Subcutaneous abdominal adipose tissue (tissue), 5 donors: Measurements from ENCODE around the gene IL1RAPL2.

Experiments used
- H3K27ac ChIP-seq: one replicate; pipeline ENCODE4 v1.7.0; 2013; ENCODE audit warnings: low read depth, mild to moderate bottlenecking, inconsistent platforms, low read length, moderate library complexity
- H3K27me3 ChIP-seq, 5 donors: one replicate each; pipeline ENCODE4 v1.7.0; 2013; ENCODE audit warnings: low read length in 5 of 5, inconsistent platforms in 1 of 5; ENCODE audit not compliant: control insufficient read depth in 5 of 5, insufficient read depth in 4 of 5
- H3K36me3 ChIP-seq, 5 donors: one replicate each; pipeline ENCODE4 v1.7.0; 2013; ENCODE audit warnings: low read length in 5 of 5; ENCODE audit not compliant: control insufficient read depth in 5 of 5, insufficient read depth in 5 of 5
- H3K4me1 ChIP-seq, 5 donors: one replicate each; pipeline ENCODE4 v1.7.0; 2013; ENCODE audit warnings: low read length in 5 of 5, mild to moderate bottlenecking in 3 of 5, moderate library complexity in 1 of 5; ENCODE audit not compliant: control insufficient read depth in 5 of 5, insufficient read depth in 5 of 5
- H3K4me3 ChIP-seq, 5 donors: one replicate each; pipeline ENCODE4 v1.7.0; 2013; ENCODE audit warnings: low read length in 5 of 5, low read depth in 1 of 5
- H3K9ac ChIP-seq, 5 donors: one replicate each; pipeline ENCODE4 v1.7.0; 2013; ENCODE audit warnings: low read length in 5 of 5, mild to moderate bottlenecking in 4 of 5, moderate library complexity in 3 of 5
- H3K9me3 ChIP-seq, 5 donors: one replicate each; pipeline ENCODE4 v1.7.0; 2013; ENCODE audit warnings: low read length in 5 of 5; ENCODE audit not compliant: control insufficient read depth in 5 of 5
- donor health status: healthy.
- donor health status: healthy.
- donor health status: healthy.
- donor health status: healthy.
- donor health status: healthy.

The IL1RAPL2 gene

DNA sequence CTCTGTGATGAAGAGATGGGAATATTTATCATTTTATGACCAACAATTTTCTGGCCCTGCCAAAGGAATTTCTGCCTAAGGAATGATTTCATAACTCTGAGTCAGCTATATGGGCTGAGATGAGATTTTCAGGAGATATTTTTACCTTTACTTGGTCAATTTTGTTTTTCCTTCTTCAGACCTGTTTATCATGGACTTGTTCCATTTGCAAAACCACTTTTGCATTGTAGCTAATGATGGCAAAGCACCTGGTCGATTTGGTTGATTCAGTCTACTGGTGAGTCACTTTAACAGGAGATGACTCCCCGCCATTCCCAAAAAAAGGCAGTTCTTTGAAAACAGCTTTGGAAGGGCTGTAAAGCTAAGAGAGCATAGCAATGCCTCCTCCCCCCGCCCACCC lies 601.2 kb downstream of the IL1RAPL2 start:
- Histone ChIP-seq H3K9me3 (no peaks in the 10 kb centered on the region), H3K4me1 (no peaks in the 10 kb centered on the region), H3K9ac (no peak overlapping the region), H3K27me3 (peaks cover 0 to 19% (median 3%) of the 10 kb centered on the region in 5 donors), H3K4me3 (no peak overlapping the region), H3K27ac (no peak overlapping the region), H3K36me3 (no peaks in the 10 kb centered on the region)

DNA sequence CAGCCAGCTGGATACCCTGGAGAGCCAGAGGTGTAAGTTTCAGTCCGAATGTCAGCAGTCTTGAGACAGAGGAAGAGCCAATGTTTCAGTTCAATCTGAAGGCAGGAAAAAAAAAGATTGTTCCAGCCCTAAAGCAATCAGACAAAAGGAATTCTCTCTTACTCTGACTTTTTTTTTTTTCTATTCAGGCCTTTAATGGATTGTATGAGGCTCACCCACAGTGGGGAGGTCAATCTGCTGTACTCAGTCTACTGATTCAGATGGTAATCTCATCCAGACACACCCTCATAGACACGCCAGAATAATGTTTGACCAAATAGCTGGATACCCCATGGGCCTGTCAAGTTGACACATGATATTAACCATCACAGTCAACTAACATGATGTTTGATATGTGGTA lies 602.6 kb downstream of the IL1RAPL2 start:
- no peak overlapping the region for H3K4me3 ChIP-seq
- no peak overlapping the region for H3K9ac ChIP-seq
- no peak overlapping the region for H3K27ac ChIP-seq
- H3K27me3 ChIP-seq, result peaks cover 0 to 17% (median 3%) of the 10 kb centered on the region in 5 donors
- no peaks in the 10 kb centered on the region for H3K36me3 ChIP-seq
- H3K9me3 ChIP-seq, result no peaks in the 10 kb centered on the region
- no peaks in the 10 kb centered on the region for H3K4me1 ChIP-seq

DNA sequence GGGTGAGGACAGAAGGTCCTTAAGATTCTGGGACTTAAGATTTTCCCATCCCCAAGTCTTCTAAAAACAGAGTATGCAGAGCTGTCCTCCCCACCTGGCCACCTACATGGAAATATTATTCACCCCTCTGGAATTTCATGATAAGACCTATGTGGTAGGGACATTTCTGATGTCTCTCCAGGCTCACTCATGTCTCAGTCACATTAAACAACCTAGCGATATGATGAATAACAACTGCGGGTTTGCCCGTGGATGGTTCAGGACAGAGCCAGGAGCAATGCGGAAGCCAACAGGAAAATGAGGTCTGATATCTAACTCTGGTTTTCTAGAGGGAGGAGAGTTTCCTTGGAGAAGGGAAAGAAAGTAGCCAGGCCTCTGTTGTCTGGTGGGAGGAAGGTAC lies 607.1 kb downstream of the IL1RAPL2 start:
- no peak overlapping the region for H3K4me3 ChIP-seq
- H3K4me1 ChIP-seq, result no peaks in the 10 kb centered on the region
- peaks cover 0 to 17% (median 4%) of the 10 kb centered on the region in 5 donors for H3K27me3 ChIP-seq
- no peaks in the 10 kb centered on the region for H3K36me3 ChIP-seq
- no peaks in the 10 kb centered on the region for H3K9me3 ChIP-seq
- no peak overlapping the region for H3K9ac ChIP-seq
- no peak overlapping the region for H3K27ac ChIP-seq

DNA sequence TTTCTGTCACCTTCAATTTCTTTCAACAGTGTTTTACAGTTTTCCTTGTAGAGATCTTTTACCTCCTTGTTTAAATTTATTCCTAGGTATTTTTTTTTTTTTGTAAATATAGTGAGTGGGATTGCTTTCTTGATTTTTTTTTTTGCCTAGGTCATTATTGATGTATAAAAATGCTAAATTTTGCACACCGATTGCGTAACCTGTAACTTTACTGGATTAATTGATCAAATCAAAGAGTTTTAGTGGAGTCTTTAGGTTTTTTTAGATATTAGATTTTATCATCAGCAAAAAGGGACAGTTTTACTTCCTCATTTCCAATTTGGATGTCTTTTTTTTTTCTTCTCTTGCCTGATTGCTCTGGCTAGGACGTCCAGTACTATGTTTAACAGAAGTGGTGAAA lies 613.6 kb downstream of the IL1RAPL2 start:
- H3K9me3 ChIP-seq, result peaks cover 0 to 12% (median 10%) of the 10 kb centered on the region in 5 donors

DNA sequence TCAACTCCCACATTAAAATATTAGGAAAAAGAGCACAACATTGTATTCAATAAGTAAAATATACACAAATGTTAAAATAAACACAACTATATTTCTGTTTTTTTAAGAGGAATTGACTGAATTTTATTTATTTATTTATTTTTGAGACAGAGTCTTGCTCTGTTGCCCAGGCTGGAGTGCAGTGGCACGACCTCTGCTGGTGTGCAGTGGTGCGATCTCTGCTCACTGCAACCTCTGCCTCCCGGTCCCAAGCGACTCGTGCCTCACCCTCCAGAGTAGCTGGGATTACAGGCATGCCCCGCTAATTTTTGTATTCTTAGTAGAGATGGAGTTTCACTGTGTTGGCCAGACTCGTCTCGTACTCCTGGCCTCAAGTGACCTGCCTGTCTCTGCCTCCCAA lies 623.1 kb downstream of the IL1RAPL2 start:
- H3K36me3 ChIP-seq, result no peaks in the 10 kb centered on the region
- H3K27ac ChIP-seq, result no peak overlapping the region
- H3K9me3 ChIP-seq, result no peaks in the 10 kb centered on the region
- no peaks in the 10 kb centered on the region for H3K4me1 ChIP-seq
- no peak overlapping the region for H3K9ac ChIP-seq
- peaks cover 0 to 14% (median 5%) of the 10 kb centered on the region in 5 donors for H3K27me3 ChIP-seq
- no peak overlapping the region for H3K4me3 ChIP-seq

More for the DNA sequence above, 613.6 kb downstream of the IL1RAPL2 start:
- H3K4me1 ChIP-seq, result no peaks in the 10 kb centered on the region
- peaks cover 0 to 16% (median 6%) of the 10 kb centered on the region in 5 donors for H3K27me3 ChIP-seq
- no peak overlapping the region for H3K4me3 ChIP-seq
- no peak overlapping the region for H3K9ac ChIP-seq
- no peaks in the 10 kb centered on the region for H3K36me3 ChIP-seq
- no peak overlapping the region for H3K27ac ChIP-seq

DNA sequence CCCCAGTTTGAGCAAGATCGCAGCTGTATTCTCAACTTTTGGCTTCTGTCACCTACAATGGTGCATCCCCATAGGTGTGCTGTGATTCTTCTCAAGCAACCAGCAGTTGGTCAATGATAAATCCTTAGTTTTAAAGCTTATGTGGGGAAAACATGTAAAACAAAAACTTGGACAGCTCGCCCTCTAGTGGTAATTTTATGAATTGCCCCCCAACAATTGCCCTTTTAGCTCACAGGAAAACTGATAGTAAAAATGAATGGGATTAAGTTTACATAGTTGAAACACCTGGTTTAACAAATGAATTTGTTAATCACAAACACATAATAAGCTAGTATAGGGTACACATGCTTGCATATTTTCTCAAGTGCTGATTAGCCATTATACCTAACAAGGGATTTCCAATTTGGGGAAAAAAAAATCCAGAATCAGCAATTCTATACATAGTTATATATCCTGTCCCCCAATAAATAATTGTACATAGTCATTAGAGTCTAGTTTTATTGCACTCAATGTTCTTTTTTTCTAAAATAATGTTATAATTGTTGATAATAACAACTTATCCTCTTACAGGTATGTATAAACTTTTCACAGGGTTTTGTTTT lies 624.4 kb downstream of the IL1RAPL2 start:
- Histone ChIP-seq H3K9ac (no peak overlapping the region), H3K27me3 (peaks cover 0 to 16% (median 5%) of the 10 kb centered on the region in 5 donors), H3K36me3 (no peaks in the 10 kb centered on the region), H3K27ac (no peak overlapping the region), H3K4me3 (no peak overlapping the region), H3K9me3 (no peaks in the 10 kb centered on the region), H3K4me1 (no peaks in the 10 kb centered on the region)

DNA sequence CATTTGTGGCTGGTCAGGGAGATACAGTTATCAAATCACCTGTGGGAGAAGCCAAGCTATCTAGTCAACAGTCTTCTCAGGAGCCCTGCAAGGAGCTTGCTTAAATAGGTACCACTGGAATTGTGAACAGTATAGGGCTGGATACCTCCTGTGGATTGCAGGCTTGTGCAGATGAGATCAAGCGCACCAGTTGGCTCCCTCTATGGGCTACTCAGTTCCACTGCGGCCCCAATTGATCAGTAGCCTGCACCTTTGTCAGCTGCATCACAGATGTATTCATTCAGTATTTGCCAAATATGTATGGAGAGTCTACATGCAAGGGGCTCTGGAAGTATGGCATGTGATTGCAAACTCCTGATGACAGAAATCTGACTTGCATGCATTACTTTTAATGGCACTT lies 625.9 kb downstream of the IL1RAPL2 start:
- H3K9me3 ChIP-seq, result no peaks in the 10 kb centered on the region

DNA sequence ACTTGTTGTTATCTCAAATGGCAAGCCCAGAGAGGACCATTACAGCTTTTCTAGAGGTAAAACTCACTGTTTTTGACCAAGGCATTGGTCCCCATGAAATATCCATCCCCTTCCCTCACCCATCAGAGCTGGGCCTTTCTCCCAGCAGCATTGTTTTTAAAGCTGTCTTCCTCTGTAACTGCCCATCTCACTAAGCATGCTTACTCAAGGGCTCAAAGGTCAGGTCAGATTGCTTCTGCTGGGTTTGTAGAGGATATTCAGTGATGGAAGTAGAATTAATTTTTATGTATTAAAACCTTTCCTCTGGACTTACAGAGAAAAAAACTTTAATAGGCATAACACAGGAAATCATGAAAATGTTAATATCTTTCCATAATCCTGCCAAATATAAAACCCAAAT lies 643.4 kb downstream of the IL1RAPL2 start:
- H3K9me3 ChIP-seq, result no peaks in the 10 kb centered on the region

More for the DNA sequence above, 625.9 kb downstream of the IL1RAPL2 start:
- no peak overlapping the region for H3K27ac ChIP-seq
- H3K27me3 ChIP-seq, result peaks cover 0 to 9% (median 4%) of the 10 kb centered on the region in 5 donors
- H3K36me3 ChIP-seq, result no peaks in the 10 kb centered on the region
- H3K4me1 ChIP-seq, result no peaks in the 10 kb centered on the region
- H3K9ac ChIP-seq, result no peak overlapping the region
- H3K4me3 ChIP-seq, result no peak overlapping the region

DNA sequence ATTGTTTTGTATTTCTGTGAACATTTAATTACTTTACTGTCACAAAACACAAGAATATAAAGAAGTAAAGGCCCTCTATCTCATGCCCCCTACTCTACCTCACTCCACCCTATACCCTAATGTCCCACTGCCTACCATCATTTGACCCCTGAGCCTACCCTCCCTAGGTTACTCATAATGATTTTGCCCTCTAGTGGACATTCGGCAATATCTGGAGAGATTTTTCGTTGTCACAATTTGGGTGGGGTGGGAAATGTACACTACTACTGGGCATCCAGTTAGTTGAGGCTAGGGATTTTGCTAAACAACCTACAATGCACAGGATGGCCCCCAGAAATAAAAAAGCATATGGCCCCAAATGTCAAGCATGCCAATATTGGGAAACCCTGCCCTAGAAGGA lies 644.3 kb downstream of the IL1RAPL2 start:
- Histone ChIP-seq H3K27ac (no peak overlapping the region), H3K4me3 (no peak overlapping the region), H3K9me3 (no peaks in the 10 kb centered on the region), H3K36me3 (no peaks in the 10 kb centered on the region), H3K27me3 (peaks cover 0 to 18% (median 3%) of the 10 kb centered on the region in 5 donors), H3K9ac (no peak overlapping the region), H3K4me1 (no peaks in the 10 kb centered on the region)

More for the DNA sequence above, 643.4 kb downstream of the IL1RAPL2 start:
- no peak overlapping the region for H3K9ac ChIP-seq
- no peak overlapping the region for H3K4me3 ChIP-seq
- no peak overlapping the region for H3K27ac ChIP-seq
- H3K4me1 ChIP-seq, result no peaks in the 10 kb centered on the region
- H3K27me3 ChIP-seq, result peaks cover 0 to 18% (median 4%) of the 10 kb centered on the region in 5 donors
- no peaks in the 10 kb centered on the region for H3K36me3 ChIP-seq

DNA sequence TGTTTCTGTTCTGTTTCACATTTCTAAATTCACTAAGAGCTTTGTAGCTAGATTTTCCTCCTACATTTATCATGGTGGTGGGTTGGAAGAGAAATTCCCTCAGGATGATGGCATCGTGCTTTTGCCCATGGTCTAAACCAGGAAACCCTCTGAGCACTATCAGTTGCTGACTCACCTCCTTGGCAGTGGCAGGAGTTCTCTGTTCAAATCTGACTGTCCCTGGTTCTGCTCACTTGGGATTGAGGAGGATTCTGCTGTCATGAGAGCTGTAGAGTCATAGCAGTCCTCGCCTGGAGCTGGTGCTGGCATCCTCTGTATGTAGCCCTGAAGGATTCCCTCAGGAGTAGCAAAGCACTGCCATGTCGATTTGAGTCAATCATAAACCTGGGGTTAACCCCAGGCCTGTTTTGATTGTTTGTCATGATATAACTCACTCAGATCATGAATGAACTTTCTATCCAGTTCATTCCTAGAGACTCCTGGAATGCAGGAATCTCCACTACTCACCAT lies 645.1 kb downstream of the IL1RAPL2 start:
- Histone ChIP-seq H3K27ac (no peak overlapping the region), H3K9me3 (no peaks in the 10 kb centered on the region), H3K4me1 (no peaks in the 10 kb centered on the region), H3K27me3 (peaks cover 0 to 18% (median 3%) of the 10 kb centered on the region in 5 donors), H3K9ac (no peak overlapping the region), H3K36me3 (no peaks in the 10 kb centered on the region), H3K4me3 (no peak overlapping the region)
